GM23248 (cell line): ENCODE measurements around the gene PTPRN2.

Source experiments
- EZH2 ChIP-seq: fragments of 200-600 bp; sonication (generic); IDR thresholded peaks from 2 replicates; pipeline ENCODE4 v1.6.1; 2018; ENCODE audit warnings: antibody characterized with exemption, mild to moderate bottlenecking; ENCODE audit not compliant: insufficient read depth, poor library complexity, severe bottlenecking
- EZH2phosphoT487 ChIP-seq: fragments of 200-600 bp; sonication (generic); IDR thresholded peaks from 2 replicates; pipeline ENCODE4 v1.6.1; 2018; ENCODE audit warnings: antibody characterized with exemption, moderate library complexity, mild to moderate bottlenecking, low read depth; ENCODE audit not compliant: insufficient read depth

DNA sequence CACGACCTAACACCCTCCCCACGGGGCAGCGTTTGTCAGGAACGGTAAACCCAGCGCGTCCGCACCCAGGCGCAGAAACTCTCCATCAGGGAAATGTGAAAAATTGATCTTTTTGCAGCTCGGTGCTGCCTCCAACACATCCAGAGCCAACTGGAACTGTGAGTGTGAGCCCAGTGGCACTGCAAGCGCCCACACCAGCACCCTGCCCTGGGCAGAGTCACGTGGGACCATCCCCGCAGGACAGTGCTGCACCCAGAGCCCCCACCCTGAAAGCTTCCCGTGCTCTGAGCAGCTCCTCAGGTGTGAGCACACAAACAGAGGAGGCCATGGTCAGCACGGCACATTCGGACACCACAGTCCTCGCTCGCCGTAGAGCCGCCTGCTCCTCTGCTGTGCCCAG, 919.9 kb downstream of the PTPRN2 start:
- TF ChIP-seq EZH2 (no peak), EZH2phosphoT487 (no peak)
